Breast epithelium (tissue), 3 donors: Measurements from ENCODE around the gene COL26A1.

Experiments used
- POLR2AphosphoS5 ChIP-seq, 3 donors: sonication (generic); formaldehyde crosslinking; IDR thresholded peaks; one replicate each; pipeline ENCODE4 v1.6.1; 2017; ENCODE audit warnings: antibody characterized with exemption in 3 of 3
- TF ChIP-seq, protein P1 (sequence below), 3 donors: fragments of 450-650 bp; IDR thresholded peaks; one replicate each; pipeline ENCODE4 v1.5.1; 2016 to 2017; ENCODE audit warnings: antibody characterized with exemption in 3 of 3, mild to moderate bottlenecking in 3 of 3, moderate library complexity in 3 of 3

DNA sequence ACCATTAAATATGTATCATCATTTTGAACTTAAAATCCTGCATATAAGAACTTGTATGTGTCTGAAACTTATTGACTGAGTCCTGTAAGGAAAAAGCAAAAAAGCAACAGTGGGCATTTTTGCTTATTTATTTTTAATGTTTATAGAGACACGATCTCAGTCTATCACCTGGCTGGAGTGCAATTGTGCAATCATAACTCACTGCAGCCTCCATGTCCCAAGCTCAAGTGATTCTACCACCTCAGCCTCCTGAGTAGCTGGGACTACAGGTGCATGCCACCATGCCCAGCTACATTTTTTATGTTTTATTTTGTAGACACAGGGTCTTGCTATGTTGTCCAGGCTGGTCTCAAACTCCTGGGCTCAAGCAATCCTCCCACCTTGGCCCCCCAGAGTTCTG lies 234.2 kb downstream of the COL26A1 start:
- TF ChIP-seq, protein P1, sequence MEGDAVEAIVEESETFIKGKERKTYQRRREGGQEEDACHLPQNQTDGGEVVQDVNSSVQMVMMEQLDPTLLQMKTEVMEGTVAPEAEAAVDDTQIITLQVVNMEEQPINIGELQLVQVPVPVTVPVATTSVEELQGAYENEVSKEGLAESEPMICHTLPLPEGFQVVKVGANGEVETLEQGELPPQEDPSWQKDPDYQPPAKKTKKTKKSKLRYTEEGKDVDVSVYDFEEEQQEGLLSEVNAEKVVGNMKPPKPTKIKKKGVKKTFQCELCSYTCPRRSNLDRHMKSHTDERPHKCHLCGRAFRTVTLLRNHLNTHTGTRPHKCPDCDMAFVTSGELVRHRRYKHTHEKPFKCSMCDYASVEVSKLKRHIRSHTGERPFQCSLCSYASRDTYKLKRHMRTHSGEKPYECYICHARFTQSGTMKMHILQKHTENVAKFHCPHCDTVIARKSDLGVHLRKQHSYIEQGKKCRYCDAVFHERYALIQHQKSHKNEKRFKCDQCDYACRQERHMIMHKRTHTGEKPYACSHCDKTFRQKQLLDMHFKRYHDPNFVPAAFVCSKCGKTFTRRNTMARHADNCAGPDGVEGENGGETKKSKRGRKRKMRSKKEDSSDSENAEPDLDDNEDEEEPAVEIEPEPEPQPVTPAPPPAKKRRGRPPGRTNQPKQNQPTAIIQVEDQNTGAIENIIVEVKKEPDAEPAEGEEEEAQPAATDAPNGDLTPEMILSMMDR (IDR thresholded peaks at IDR 0.05), result no peak
- TF ChIP-seq POLR2AphosphoS5 (IDR thresholded peaks at IDR 0.05), result no peak
